Activated CD4-positive, CD25-positive, alpha-beta regulatory T cell (primary cell): Measurements from ENCODE around the gene PNPLA8.
A peak's percentile ranks its signal among the peaks of the same experiment; 100 is the strongest.
"Not testable (repeated sequence)": the region's sequence is repeated elsewhere in the genome, so short reads cannot be mapped to it uniquely, and the experiment has no call there.

Experiments used
- DNase-seq, 4 experiments: peaks; one replicate each; lab custom pipeline; 2025; lab: John Stamatoyannopoulos, UW

The PNPLA8 gene

GRCh38 chr7:108525985-108526767 is at the start of gene PNPLA8:
PNPLA8 (minus strand) TSS chr7:108526135; CDS start chr7:108515491, 10,644 bp downstream.
- DNase-seq, result peak; percentile 99 to 100 (median 100)

- no peak for DNase-seq
Measured at GRCh38 chr7:108575156-108575555, 49.2 kb upstream of the PNPLA8 start.

- DNase-seq, result no peak
Measured at GRCh38 chr7:108572480-108572879, 46.5 kb upstream of the PNPLA8 start.

- peak in 1 of 4 experiments; percentile 19 for DNase-seq
Measured at GRCh38 chr7:108570146-108570755, 44.3 kb upstream of the PNPLA8 start.

GRCh38 chr7:108569381-108570145 is 43.6 kb upstream of the PNPLA8 start, which contains the start of the genes DNAJB9 and THAP5:
DNAJB9 (plus strand) TSS chr7:108569874; CDS start chr7:108571727, 1,853 bp downstream.
THAP5 (minus strand) TSS chr7:108569706; CDS start chr7:108569569, 137 bp downstream.
- DNase-seq, result peak; percentile 97 to 99 (median 98)

GRCh38 chr7:108568801-108569380 is 43.0 kb upstream of the PNPLA8 start:
- DNase-seq, result peak in 2 of 4 experiments; percentile 57 to 59

GRCh38 chr7:108565987-108566386 is 40.1 kb upstream of the PNPLA8 start:
- DNase-seq, result no peak

- no peak for DNase-seq
Measured at GRCh38 chr7:108561047-108561619, 35.2 kb upstream of the PNPLA8 start.

- no peak for DNase-seq
Measured at GRCh38 chr7:108559253-108559652, 33.3 kb upstream of the PNPLA8 start.

- no peak for DNase-seq
Measured at GRCh38 chr7:108557617-108558016, 31.7 kb upstream of the PNPLA8 start.

GRCh38 chr7:108557191-108557590 is 31.3 kb upstream of the PNPLA8 start:
- DNase-seq, result no peak

- DNase-seq, result not testable (repeated sequence)
Measured at GRCh38 chr7:108556665-108557064, 30.7 kb upstream of the PNPLA8 start.

GRCh38 chr7:108548141-108548896 is 22.4 kb upstream of the PNPLA8 start:
- not testable (repeated sequence) for DNase-seq

GRCh38 chr7:108541478-108541877 is 15.5 kb upstream of the PNPLA8 start:
- no peak for DNase-seq

GRCh38 chr7:108538685-108539084 is 12.8 kb upstream of the PNPLA8 start:
- DNase-seq, result not testable (repeated sequence)

GRCh38 chr7:108538236-108538635 is 12.3 kb upstream of the PNPLA8 start:
- DNase-seq, result not testable (repeated sequence)

GRCh38 chr7:108537229-108537628 is 11.3 kb upstream of the PNPLA8 start:
- no peak for DNase-seq

- no peak for DNase-seq
Measured at GRCh38 chr7:108535744-108536143, 9.8 kb upstream of the PNPLA8 start.

- DNase-seq, result no peak
Measured at GRCh38 chr7:108535257-108535656, 9.3 kb upstream of the PNPLA8 start.

- no peak for DNase-seq
Measured at GRCh38 chr7:108533712-108534111, 7.8 kb upstream of the PNPLA8 start.

- DNase-seq, result no peak
Measured at GRCh38 chr7:108529341-108529740, 3.4 kb upstream of the PNPLA8 start.
